HepG2 (cell line): Measurements from ENCODE around the gene PRSS21. TPM values are rescaled to one million over a fixed set of nuclear protein-coding genes. Genes with fewer than 3 reads are reported as not detected.

Source experiments
- ATF4 ChIP-seq, 2 experiments: fragments of 450-650 bp in 1 of 2; sonication (generic) in 1 of 2; formaldehyde crosslinking; IDR thresholded peaks; 2 replicates each; pipeline versions ENCODE4 v1.5.0 to v1.8.0; 2020 to 2022; ENCODE audit warnings: mild to moderate bottlenecking in 1 of 2, missing genetic modification reagents in 1 of 2
- CBX2 ChIP-seq, 2 experiments: fragments of 200-600 bp in 1 of 2; sonication (generic); formaldehyde crosslinking in 1 of 2; IDR thresholded peaks; 2 replicates each; pipeline versions ENCODE4 v1.7.0 to v1.8.1; 2018 to 2022; ENCODE audit warnings: low read depth in 2 of 2, low read length in 1 of 2, mild to moderate bottlenecking in 1 of 2, missing genetic modification reagents in 1 of 2
- DMAP1 ChIP-seq: IDR thresholded peaks from 2 replicates; pipeline ENCODE4 v1.6.1; 2016
- EZH2 ChIP-seq: conservative IDR thresholded peaks from 2 replicates; pipeline ENCODE4 v1.6.1; 2012; ENCODE audit warnings: mild to moderate bottlenecking, low read depth, low read length, moderate library complexity
- HINFP ChIP-seq: sonication (generic); formaldehyde crosslinking; IDR thresholded peaks from 2 replicates; pipeline ENCODE4 v1.4.0; 2020; ENCODE audit warnings: low read depth, mild to moderate bottlenecking, missing genetic modification reagents
- MED8 ChIP-seq: sonication (generic); formaldehyde crosslinking; IDR thresholded peaks from 2 replicates; pipeline ENCODE4 v1.8.1; 2023; ENCODE audit warnings: mild to moderate bottlenecking, missing genetic modification reagents; ENCODE audit not compliant: insufficient replicate concordance
- MZF1 ChIP-seq: sonication (generic); formaldehyde crosslinking; IDR thresholded peaks from 2 replicates; pipeline ENCODE4 v1.8.1; 2023; ENCODE audit warnings: mild to moderate bottlenecking, missing genetic modification reagents, borderline replicate concordance
- RARA ChIP-seq: IDR thresholded peaks from 2 replicates; pipeline ENCODE4 v1.6.1; 2016; ENCODE audit warnings: missing genetic modification reagents, missing compliant biosample characterization
- SAP130 ChIP-seq: IDR thresholded peaks from 2 replicates; pipeline ENCODE4 v1.6.1; 2016; ENCODE audit warnings: low read depth
- UBTF ChIP-seq: sonication (generic); formaldehyde crosslinking; IDR thresholded peaks from 2 replicates; pipeline ENCODE4 v1.4.0; 2020; ENCODE audit warnings: mild to moderate bottlenecking, missing genetic modification reagents
- ZNF143 ChIP-seq: sonication (generic); formaldehyde crosslinking; IDR thresholded peaks from 2 replicates; pipeline ENCODE4 v1.4.0; 2020; ENCODE audit warnings: missing genetic modification reagents
- ZNF292 ChIP-seq: sonication (generic); formaldehyde crosslinking; IDR thresholded peaks from 2 replicates; pipeline ENCODE4 v1.8.1; 2022; ENCODE audit warnings: mild to moderate bottlenecking, low read depth, missing genetic modification reagents, borderline replicate concordance
- ZNF414 ChIP-seq: sonication (generic); formaldehyde crosslinking; IDR thresholded peaks from 2 replicates; pipeline ENCODE4 v1.5.0; 2020; ENCODE audit warnings: missing genetic modification reagents
- ZNF572 ChIP-seq: sonication (generic); formaldehyde crosslinking; IDR thresholded peaks from 2 replicates; pipeline ENCODE4 v1.5.1; 2020; ENCODE audit warnings: mild to moderate bottlenecking, missing genetic modification reagents
- ZNF646 ChIP-seq: sonication (generic); formaldehyde crosslinking; IDR thresholded peaks from 2 replicates; pipeline ENCODE4 v1.9.0; 2021; ENCODE audit warnings: mild to moderate bottlenecking, missing genetic modification reagents
- polyA plus RNA-seq, 8 experiments: library from polyadenylated mRNA; depleted of rRNA in 3 of 8; stranded (reverse) in 7 of 8; unstranded in 1 of 8; fragments of >200 nt; fragmentation: Illumina TruSeq in 4 of 8; extraction: Trizol in 4 of 8; gene quantifications; 2 replicates each; pipeline versions ENCODE4 v1.2.1 to v1.2.3, GENCODE V29; 2011 to 2016; ENCODE audit warnings: low read depth in 4 of 8, missing spikeins in 1 of 8, mixed read lengths in 1 of 8; ENCODE audit not compliant: insufficient read depth in 1 of 8
- total RNA-seq, 5 experiments: library from RNA; depleted of rRNA; stranded (reverse); fragments of >200 nt; fragmentation: Illumina TruSeq; extraction: Trizol; gene quantifications; 2 replicates each; pipeline ENCODE4 v1.2.3, GENCODE V29; 2016; ENCODE audit warnings: low read depth in 1 of 5

The PRSS21 gene
- total and polyA plus RNA-seq, 2 of the 13 experiments (the other 11 are each of a cell fraction or from before 2014, with no cell fraction given) = not detected

GRCh38 chr16:2835638-2836493 is 18.8 kb downstream of the PRSS21 start (continued):
- TF ChIP-seq ZNF646 (CRISPR knock-in tag) = no peak
- 0 out of 2 replicates have a peak, but pooled peaks have one; percentile 18 for TF ChIP-seq ZNF143 (CRISPR knock-in tag)
- TF ChIP-seq DMAP1 (CRISPR knock-in tag) = peak; percentile 17; the same call in 1 of the 2 replicates
- TF ChIP-seq HINFP (CRISPR knock-in tag) = no peak
- TF ChIP-seq SAP130 = peak; percentile 63
- TF ChIP-seq ZNF414 (CRISPR knock-in tag) = 0 out of 2 replicates have a peak, but pooled peaks have one; percentile 35
- 0 out of 2 replicates have a peak, but pooled peaks have one; percentile 34 for TF ChIP-seq ZNF572
- no peak for TF ChIP-seq ATF4 (CRISPR knock-in tag; IDR thresholded peaks at IDR 0.05)
- no peak for TF ChIP-seq UBTF
- TF ChIP-seq RARA (CRISPR knock-in tag) = 0 out of 2 replicates have a peak, but pooled peaks have one; percentile 13
- no peak for TF ChIP-seq ZNF292 (CRISPR knock-in tag)
- no peak for TF ChIP-seq MED8
- no peak for TF ChIP-seq CBX2 (IDR thresholded peaks at IDR 0.05; ENCODE audit: low read depth, low read length)
- no peak for TF ChIP-seq CBX2 (CRISPR knock-in tag; IDR thresholded peaks at IDR 0.05; ENCODE audit: low read depth)
- no peak for TF ChIP-seq EZH2
- no peak for TF ChIP-seq MZF1
